A549 treated with Mapracorat at 1 μM for 4 hours (cell line): ENCODE measurements around the gene SLC39A12. TPM values are rescaled to one million over a fixed set of nuclear protein-coding genes. Genes with fewer than 3 reads are reported as not detected.

Experiments used
- total RNA-seq: library from RNA; stranded (reverse); fragments of 200-300 nt; extraction: Qiagen RNA extraction; gene quantifications from 5 replicates; pipeline ENCODE4 v1.2.3, GENCODE V29; 2022

The SLC39A12 gene
- total RNA-seq: not detected in 5 replicates

GRCh38 chr10:17951868-17952371, at the start of gene SLC39A12:
Gene SLC39A12, plus strand, starts transcription at chr10:17951918. Its CDS starts 1,359 bp downstream, at chr10:17953277.

Other genes starting within 250 kb of the SLC39A12 start
- 0.02 to 0.08 TPM (median 0.03 TPM) in 5 replicates for gene TMEM236, start 199.7 kb upstream of the SLC39A12 start, total RNA-seq
- gene MRC1, start 142.6 kb upstream of the SLC39A12 start, total RNA-seq: 0.03 TPM in 2 of 5 replicates, not detected in the others
- gene CACNB2, start 188.5 kb downstream of the SLC39A12 start, total RNA-seq: not detected in 5 replicates